ENCODE results near the gene SLC22A31. TPM values are rescaled to one million over a fixed set of nuclear protein-coding genes. Genes with fewer than 3 reads are reported as not detected.
A peak's percentile ranks its signal among the peaks of the same experiment; 100 is the strongest.

Gene SLC22A31
- total RNA-seq, 2 donors from 2014 or later, result 0.81 TPM; not detected in 1

DNA sequence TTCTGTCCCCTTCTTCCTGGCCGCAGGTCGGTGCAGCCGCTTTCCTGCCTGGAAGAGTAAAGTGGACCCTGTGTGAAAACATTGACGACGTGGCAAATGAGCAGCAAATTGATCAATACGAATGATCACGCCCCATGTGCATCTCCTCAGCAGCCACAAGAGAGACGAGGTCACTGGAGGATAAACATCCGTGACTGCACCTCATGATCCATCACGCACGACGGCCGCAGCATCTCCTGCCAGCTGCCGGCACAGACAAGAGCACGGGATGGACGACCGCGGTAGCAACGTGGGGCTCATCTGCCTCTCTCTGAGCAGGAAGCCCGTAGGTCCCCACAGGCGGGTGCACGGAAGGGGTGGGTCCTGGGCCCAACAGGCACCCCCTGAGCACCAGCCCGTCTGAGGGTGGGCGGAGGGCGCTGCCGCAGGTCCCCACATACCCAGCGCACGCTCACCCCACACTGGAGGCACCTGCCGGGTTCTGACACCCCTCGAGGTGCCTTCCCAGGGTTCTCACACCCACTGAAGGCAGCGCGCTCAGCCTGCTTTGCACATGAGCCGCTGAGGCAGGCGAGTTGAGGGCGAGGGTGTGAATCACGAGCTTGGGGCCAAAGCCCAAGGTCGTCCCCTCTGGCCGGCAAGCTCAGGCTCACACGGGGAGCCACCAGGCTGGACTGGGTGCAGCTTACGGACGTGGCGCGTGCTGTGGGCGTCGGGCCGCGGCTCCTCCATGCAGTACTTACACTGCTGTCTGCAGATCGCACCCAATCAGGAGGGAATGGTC lies 41.1 kb downstream of the SLC22A31 start:
- Histone ChIP-seq H3K4me3 (no peak overlapping the region), H3K27me3 (replicated peaks; ENCODE audit: insufficient read depth) (no peaks in the 10 kb centered on the region), H3K9me3 (no peaks in the 10 kb centered on the region), H3K4me1 (ENCODE audit: control insufficient read depth in 1 of 2, low read depth in 2 of 2) (peaks cover 21 to 30% of the 10 kb centered on the region in 2 donors), H3K36me3 (no peaks in the 10 kb centered on the region), H3K27ac (no peak overlapping the region)
- TF ChIP-seq, protein P1, sequence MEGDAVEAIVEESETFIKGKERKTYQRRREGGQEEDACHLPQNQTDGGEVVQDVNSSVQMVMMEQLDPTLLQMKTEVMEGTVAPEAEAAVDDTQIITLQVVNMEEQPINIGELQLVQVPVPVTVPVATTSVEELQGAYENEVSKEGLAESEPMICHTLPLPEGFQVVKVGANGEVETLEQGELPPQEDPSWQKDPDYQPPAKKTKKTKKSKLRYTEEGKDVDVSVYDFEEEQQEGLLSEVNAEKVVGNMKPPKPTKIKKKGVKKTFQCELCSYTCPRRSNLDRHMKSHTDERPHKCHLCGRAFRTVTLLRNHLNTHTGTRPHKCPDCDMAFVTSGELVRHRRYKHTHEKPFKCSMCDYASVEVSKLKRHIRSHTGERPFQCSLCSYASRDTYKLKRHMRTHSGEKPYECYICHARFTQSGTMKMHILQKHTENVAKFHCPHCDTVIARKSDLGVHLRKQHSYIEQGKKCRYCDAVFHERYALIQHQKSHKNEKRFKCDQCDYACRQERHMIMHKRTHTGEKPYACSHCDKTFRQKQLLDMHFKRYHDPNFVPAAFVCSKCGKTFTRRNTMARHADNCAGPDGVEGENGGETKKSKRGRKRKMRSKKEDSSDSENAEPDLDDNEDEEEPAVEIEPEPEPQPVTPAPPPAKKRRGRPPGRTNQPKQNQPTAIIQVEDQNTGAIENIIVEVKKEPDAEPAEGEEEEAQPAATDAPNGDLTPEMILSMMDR (IDR thresholded peaks at IDR 0.05), result no peak
- no peak for ATAC-seq (ENCODE audit: insufficient number of reproducible peaks, low FRiP score, low read depth)
- DNase-seq (ENCODE audit: low spot score), result no peak

DNA sequence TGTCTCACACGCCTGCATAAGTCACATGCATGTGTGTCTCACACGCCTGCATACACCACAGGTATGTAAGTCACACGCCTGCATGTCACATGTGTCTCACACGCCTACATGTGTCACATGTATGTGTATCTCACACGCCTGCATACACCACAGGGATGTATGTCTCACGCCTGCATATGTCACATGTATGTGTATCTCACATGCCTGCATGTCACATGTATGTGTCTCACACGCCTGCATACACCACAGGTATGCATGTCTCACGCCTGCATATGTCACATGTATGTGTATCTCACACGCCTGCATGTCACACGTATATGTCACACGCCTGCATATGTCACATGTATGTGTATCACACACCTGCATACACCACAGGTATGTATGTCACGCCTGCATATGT lies 42.6 kb downstream of the SLC22A31 start:
- DNase-seq (ENCODE audit: low spot score) (no peak), ATAC-seq (ENCODE audit: insufficient number of reproducible peaks, low FRiP score, low read depth) (no peak)
- Histone ChIP-seq H3K27me3 (replicated peaks; ENCODE audit: insufficient read depth) (no peaks in the 10 kb centered on the region), H3K27ac (no peak overlapping the region), H3K4me1 (ENCODE audit: control insufficient read depth in 1 of 2, low read depth in 2 of 2) (peaks cover 21 to 31% of the 10 kb centered on the region in 2 donors), H3K4me3 (no peak overlapping the region), H3K36me3 (no peaks in the 10 kb centered on the region), H3K9me3 (no peaks in the 10 kb centered on the region)
- TF ChIP-seq, protein P1 (IDR thresholded peaks at IDR 0.05), result no peak

DNA sequence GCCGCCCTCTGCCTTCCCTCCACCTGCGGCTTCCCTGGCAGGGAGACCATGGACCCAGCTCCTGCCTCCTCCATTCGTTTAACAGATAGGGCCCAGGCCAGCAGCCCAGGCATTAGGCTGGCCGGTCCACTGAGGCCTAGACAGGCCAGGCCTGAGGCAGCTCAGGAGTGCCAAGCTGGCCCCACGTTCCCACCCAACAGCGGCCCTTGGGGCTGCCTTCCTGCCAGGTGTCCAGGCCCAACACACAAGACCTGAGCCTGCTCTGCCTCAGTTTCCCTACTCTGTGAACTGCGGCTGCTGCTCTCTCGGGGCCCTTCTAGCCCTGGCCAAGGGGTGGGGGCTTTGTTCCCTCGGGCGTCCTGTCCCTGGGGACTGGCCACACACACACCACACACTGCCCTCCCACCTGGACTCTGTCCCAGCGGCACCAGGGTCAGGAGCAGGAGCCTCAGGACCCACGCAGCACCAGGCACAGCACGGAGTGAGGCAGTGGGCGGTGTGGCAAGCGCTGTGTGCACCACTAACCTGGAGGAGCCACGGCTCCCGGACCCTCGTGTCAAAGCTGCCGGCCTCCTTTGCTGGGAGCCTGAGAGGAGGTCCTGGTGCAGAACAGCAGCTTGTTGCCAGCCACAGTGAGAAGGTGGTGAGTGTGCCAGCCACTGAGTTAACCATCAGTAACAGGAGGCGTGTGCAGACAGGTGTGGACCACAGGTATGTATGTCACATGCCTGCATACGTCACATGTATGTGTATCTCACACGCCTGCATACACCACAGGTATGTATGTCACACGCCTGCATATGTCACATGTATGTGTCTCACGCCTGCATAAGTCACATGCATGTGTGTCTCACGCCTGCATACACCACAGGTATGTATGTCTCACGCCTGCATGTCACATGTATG lies 43.3 kb downstream of the SLC22A31 start:
- H3K9me3 ChIP-seq, result no peaks in the 10 kb centered on the region
- TF ChIP-seq, protein P1 (IDR thresholded peaks at IDR 0.05), result no peak
- ATAC-seq (ENCODE audit: insufficient number of reproducible peaks, low FRiP score, low read depth) (no peak), DNase-seq (ENCODE audit: low spot score) (no peak)
- H3K4me1 ChIP-seq (ENCODE audit: control insufficient read depth in 1 of 2, low read depth in 2 of 2), result peaks cover 21 to 31% of the 10 kb centered on the region in 2 donors
- H3K27me3 ChIP-seq (replicated peaks; ENCODE audit: insufficient read depth), result no peaks in the 10 kb centered on the region
- no peak overlapping the region for H3K4me3 ChIP-seq
- peaks cover 4% of the 10 kb centered on the region for H3K36me3 ChIP-seq
- H3K27ac ChIP-seq, result no peak overlapping the region

DNA sequence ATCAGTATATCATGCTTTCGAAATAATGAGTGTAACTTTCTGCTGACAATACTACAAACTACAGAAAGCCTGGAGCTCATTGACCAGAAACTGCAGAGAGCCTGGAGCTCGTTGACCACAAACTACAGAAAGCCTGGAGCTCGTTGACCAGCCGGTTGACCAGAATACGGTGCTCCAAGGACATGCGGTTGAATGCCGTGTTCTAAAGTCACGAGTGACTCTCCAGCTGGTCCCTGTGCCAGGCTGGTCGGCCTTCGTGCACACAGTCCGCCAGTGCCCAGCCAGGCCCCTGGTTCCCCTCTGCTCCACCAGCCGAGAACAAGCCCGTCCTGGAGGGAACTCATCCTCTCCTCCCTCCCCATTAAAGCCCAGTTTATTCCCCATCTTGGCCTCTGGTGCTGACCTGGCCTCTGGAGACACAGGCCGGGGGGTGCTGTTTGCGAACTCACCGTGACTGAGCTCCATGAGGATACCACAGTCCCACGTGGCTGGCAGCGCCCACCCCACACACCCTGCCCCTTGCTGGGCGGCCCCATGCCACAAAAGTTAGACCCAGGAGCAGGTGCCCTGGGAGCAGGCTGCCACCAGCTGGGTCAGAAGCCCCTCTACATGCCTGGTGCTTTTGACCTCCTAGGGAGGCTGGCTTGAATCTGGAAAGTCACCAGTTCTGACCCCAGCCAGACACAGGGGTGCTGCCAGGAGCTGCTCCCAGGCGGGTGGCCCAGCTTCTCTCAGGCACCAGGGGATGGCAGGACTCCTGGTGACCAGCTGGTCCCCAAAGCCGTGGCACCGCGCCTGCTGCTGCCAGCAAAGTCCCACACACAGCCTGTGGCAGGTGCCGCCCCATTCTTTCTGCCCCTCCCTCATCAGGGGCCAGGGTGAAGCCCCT lies 44.2 kb downstream of the SLC22A31 start:
- Histone ChIP-seq H3K4me3 (no peak overlapping the region), H3K36me3 (peaks cover 6% of the 10 kb centered on the region), H3K9me3 (no peaks in the 10 kb centered on the region), H3K4me1 (ENCODE audit: control insufficient read depth in 1 of 2, low read depth in 2 of 2) (peaks cover 21 to 31% of the 10 kb centered on the region in 2 donors), H3K27ac (peak overlapping the region in 1 of 2 donors; percentile 11), H3K27me3 (replicated peaks; ENCODE audit: insufficient read depth) (no peaks in the 10 kb centered on the region)
- TF ChIP-seq, protein P1 (IDR thresholded peaks at IDR 0.05), result no peak
- ATAC-seq (ENCODE audit: insufficient number of reproducible peaks, low FRiP score, low read depth) (no peak), DNase-seq (ENCODE audit: low spot score) (no peak)

Measured in thoracic aorta (tissue), 2 donors.